ENCODE measurements around the gene RAB1A. TPM values are rescaled to one million over a fixed set of nuclear protein-coding genes. Genes with fewer than 3 reads are reported as not detected.
A peak's percentile ranks its signal among the peaks of the same experiment; 100 is the strongest.

Gene RAB1A
- total and polyA plus RNA-seq, 10 of the 15 experiments (the other 5 are each of a cell fraction or from before 2014, with no cell fraction given): 48.9 to 171 (median 83.4) TPM

DNA sequence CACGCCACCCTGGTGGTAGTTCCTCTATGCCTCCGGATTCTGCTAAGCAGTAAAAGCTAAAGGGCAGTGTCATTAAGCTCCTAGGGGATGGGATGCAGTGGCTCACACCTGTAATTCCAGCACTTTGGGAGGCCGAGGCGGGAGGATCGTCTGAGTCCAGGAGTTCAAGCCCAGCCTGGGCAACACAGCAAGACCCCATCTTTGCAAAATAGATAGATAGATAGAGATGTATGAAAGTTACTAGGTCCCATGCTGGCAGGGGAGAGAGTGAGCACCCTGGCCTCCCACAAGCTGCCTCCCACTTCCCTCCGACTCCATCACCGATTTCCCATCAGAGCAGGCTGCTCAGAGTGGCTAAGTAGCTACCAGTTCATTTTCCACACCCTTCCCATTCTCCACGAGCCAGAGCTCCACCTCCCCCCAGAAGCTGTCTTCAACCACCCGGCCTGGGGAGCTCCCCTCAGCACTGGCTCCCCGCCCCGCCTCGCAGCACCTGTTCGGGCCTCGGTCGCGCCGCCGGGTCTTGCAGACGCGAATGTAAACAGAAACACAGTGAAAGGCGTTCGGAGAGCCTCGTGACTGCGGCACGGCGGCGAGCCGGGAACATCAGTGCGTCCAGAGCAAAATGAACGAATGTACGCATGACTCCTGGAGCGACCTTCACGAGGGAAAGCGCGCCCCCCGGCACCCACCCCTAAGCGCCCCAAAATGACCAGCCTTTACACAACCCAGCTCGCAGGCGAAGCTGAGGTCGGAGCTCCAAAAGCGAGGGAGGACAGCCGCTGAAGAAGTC lies 74.3 kb downstream of the RAB1A start (continued):
- TF ChIP-seq CHD1 (IDR thresholded peaks at IDR 0.05; ENCODE audit: low read depth, low read length) (0 out of 2 replicates have a peak, but pooled peaks have one; percentile 64), NKRF (conservative IDR thresholded peaks at IDR 0.05) (peak; percentile 84; the same call in 1 of the 2 replicates)

GRCh38 chr2:65054749-65055421 lies 75.0 kb downstream of the RAB1A start:
- Histone ChIP-seq H3K4me1 (ENCODE audit: control insufficient read depth, insufficient read depth, low read length) (peaks cover 47% of the 10 kb centered on the region), H3K4me2 (ENCODE audit: control insufficient read depth, insufficient read depth) (peak overlapping the region; percentile 100), H3K4me3 (peak overlapping the region; percentile 62), H3K9me3 (replicated peaks; ENCODE audit: control insufficient read depth, insufficient read depth, low read length) (peaks cover 5% of the 10 kb centered on the region; the same call in 2 of the 3 replicates), H3K79me2 (ENCODE audit: control insufficient read depth, insufficient read depth, low read length) (peaks cover 4% of the 10 kb centered on the region), H3K9ac (ENCODE audit: control insufficient read depth, insufficient read depth, low read length) (0 out of 2 replicates have a peak overlapping the region, but pooled peaks have one; percentile 55), H2AFZ (ENCODE audit: control insufficient read depth, low read depth, low read length) (no peak overlapping the region), H3K27ac (ENCODE audit: control insufficient read depth, insufficient read depth) (no peak overlapping the region), H3K36me3 (ENCODE audit: control insufficient read depth in 2 of 2, insufficient read depth in 2 of 2, low read length in 1 of 2) (no peaks in the 10 kb centered on the region), H4K20me1 (ENCODE audit: control insufficient read depth, insufficient read depth) (no peaks in the 10 kb centered on the region), H3K27me3 (replicated peaks in 1 of 2; ENCODE audit: control insufficient read depth in 2 of 2, insufficient read depth in 2 of 2, low read length in 1 of 2) (no peaks in the 10 kb centered on the region)
- FAIRE-seq: no peak
- no peak for DNase-seq (ENCODE audit: low read depth, low spot score)
- ChIA-PET CTCF (interaction anchor here (1.1 to 4.5 kb wide), 15 partner anchors 8 to 724 kb away, joined by 3 to 46 read pairs (median 4); no protein-coding TSS in a partner anchor), POLR2A (interaction anchor here (1.0 to 3.8 kb wide), 12 partner anchors 10 to 602 kb away, joined by 3 to 18 read pairs (median 5); partner anchors contain the start of genes ACTR2 and RAB1A), RAD21 (ENCODE audit: unreplicated experiment) (interaction anchor here (0.8 to 5.5 kb wide), 20 partner anchors 10 to 724 kb away, joined by 3 to 58 read pairs (median 4); partner anchors contain the start of gene RAB1A), SMC1A (ENCODE audit: uncharacterized antibody, unreplicated experiment) (interaction anchor here (1.0 to 5.5 kb wide), 15 partner anchors 8 to 353 kb away, joined by 3 to 36 read pairs (median 6); no protein-coding TSS in a partner anchor)
- BruUV-seq (replicated peaks): no TSS peak
- WGBS (ENCODE audit: insufficient coverage, insufficient replicate concordance, low lambda C conversion rate, missing lambda C conversion rate): 83% methylated on average over 4 of the region's 4 CpGs
- in situ Hi-C loops (cut with MboI) (no loop called here), intact Hi-C loops (cut with micrococcal nuclease; ENCODE audit: unreplicated experiment) (no loop called here)
- ATAC-seq: no peak
- TF ChIP-seq SPI1 (IDR thresholded peaks at IDR 0.05; ENCODE audit: borderline replicate concordance, insufficient read depth, low read depth, low read length): no peak
- TF ChIP-seq SMARCA5 (IDR thresholded peaks at IDR 0.05): no peak
- TF ChIP-seq YY1 (IDR thresholded peaks at IDR 0.05; ENCODE audit: low read depth, low read length): no peak
- TF ChIP-seq ETV6 (conservative IDR thresholded peaks at IDR 0.05 in 1 of 2, IDR thresholded peaks at IDR 0.05 in 1 of 2; ENCODE audit: borderline replicate concordance in 1 of 2, low read depth in 1 of 2): no peak
- no peak for TF ChIP-seq MEF2B (IDR thresholded peaks at IDR 0.05; ENCODE audit: partially characterized antibody, poor library complexity, severe bottlenecking)
- no peak for TF ChIP-seq RCOR1 (conservative IDR thresholded peaks at IDR 0.05; ENCODE audit: low read depth, low read length)
- TF ChIP-seq RBBP5 (conservative IDR thresholded peaks at IDR 0.05): no peak
- no peak for TF ChIP-seq ZBED1 (IDR thresholded peaks at IDR 0.05; ENCODE audit: borderline replicate concordance)
- TF ChIP-seq TCF12 (IDR thresholded peaks at IDR 0.05; ENCODE audit: low read depth, low read length): no peak
- no peak for TF ChIP-seq BCLAF1 (IDR thresholded peaks at IDR 0.05)
- no peak for TF ChIP-seq WRNIP1 (IDR thresholded peaks at IDR 0.05; ENCODE audit: borderline replicate concordance, low read depth, low read length)
- no peak for TF ChIP-seq SIN3A (IDR thresholded peaks at IDR 0.05; ENCODE audit: low read depth, low read length)

Data from GM12878 (cell line).